GM12864 (cell line): ENCODE results near the gene RHO.
"Not testable (repeated sequence)": the region's sequence is repeated elsewhere in the genome, so short reads cannot be mapped to it uniquely, and the experiment has no call there.

ENCODE experiments used
- DNase-seq: peaks from one replicate; pipeline ENCODE4 v3.0.0-alpha.2; 2011; ENCODE audit warnings: low read depth
- H3K4me3 ChIP-seq: 2 replicates; pipeline ENCODE4 v1.5.1; 2011; ENCODE audit warnings: mild to moderate bottlenecking, low read depth, low read length, control low read depth
- CTCF ChIP-seq: IDR thresholded peaks from 2 replicates; pipeline ENCODE4 v1.5.1; 2011; ENCODE audit warnings: low read depth, mild to moderate bottlenecking, moderate library complexity, low read length, control low read depth, inconsistent platforms; ENCODE audit errors: missing control alignments

Gene RHO

GRCh38 chr3:129486664-129487035 is 41.8 kb upstream of the RHO start:
- no peak for DNase-seq
- no peak overlapping the region for H3K4me3 ChIP-seq
- no peak for TF ChIP-seq CTCF

DNA sequence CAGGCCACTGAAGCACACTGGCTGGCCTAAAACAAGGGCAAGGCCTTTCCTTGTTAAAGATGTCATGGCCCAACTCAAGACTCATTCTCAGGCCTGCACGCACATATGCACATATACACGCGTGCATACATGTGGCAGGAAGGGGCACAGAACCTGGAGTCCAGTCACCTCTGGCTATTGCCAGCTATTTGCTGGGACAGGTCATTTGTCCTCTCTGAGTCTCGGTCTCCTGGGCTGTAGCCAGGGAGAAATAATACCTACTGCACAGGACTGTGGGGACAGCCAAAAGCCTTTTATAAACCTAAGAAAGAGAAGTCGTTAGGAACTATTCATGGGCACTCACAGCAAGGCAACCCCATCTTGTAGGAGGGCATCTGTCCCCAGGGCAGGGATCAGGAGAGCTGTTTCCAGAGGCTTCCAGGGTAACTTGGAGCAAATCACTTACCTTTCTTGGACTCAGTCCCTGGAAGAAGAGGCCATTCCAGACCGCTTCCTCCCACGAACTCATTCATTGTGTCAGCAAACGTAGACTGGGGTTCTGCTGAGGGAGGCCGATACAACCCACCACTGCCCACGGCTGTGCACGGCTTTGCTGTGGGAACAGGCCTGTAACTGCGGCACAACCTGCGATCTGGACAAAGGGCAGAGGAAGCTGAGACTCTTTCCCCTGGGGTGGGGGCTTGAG is 41.1 kb upstream of the RHO start:
- H3K4me3 ChIP-seq, result no peak overlapping the region
- DNase-seq, result no peak
- TF ChIP-seq CTCF, result no peak

- H3K4me3 ChIP-seq, DNase-seq: not testable (repeated sequence)
Measured at GRCh38 chr3:129487868-129488335, 40.5 kb upstream of the RHO start.

- not testable (repeated sequence) for H3K4me3 ChIP-seq, DNase-seq
Measured at GRCh38 chr3:129489258-129489657, 39.2 kb upstream of the RHO start.

DNA sequence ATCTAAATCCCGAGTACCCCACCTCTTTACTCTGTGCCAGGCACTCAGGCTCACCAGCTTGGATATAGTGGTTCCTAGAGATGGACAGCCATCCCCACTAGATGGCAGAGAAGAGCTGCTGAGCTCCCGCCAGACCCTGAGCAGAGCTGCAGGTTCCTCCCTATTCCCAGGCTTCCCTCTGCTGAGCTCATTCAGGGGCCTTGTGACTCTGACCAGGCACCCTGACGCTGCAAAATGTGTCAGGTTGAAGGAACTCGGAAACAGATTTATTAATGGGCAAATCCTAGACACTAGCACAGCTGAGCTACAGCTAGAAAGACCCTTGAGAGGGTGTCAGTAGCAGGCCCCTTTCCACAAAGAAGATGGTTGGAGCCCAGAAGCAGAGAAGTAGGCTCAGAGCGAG is 38.2 kb upstream of the RHO start:
- DNase-seq, result peak; percentile 25
- peak; percentile 87 for TF ChIP-seq CTCF
- H3K4me3 ChIP-seq, result no peak overlapping the region

DNA sequence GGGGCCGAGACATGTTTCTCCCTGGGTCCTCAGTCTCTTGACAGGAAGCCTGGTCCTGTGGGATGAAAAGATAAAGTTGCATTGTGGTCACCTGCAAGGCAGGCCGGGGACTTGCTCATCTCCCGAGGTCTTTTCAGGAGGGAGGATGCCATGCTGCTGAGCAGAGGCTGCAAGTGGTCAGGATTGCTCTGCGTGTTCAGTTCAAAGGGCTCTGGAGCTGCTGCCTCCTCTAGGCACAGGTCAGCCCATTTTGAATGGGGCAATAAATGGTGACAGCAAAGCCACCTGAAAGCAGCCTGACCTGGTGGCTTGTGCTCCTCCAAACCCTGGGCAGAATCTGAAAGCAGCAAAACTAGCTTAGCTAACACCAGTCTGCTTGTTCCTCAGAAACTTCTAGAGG is 37.4 kb upstream of the RHO start:
- not testable (repeated sequence) for DNase-seq, H3K4me3 ChIP-seq

GRCh38 chr3:129491794-129492193 is 36.6 kb upstream of the RHO start:
- TF ChIP-seq CTCF, result no peak
- no peak overlapping the region for H3K4me3 ChIP-seq
- no peak for DNase-seq

GRCh38 chr3:129492691-129493090 is 35.7 kb upstream of the RHO start:
- no peak for DNase-seq
- no peak for TF ChIP-seq CTCF
- no peak overlapping the region for H3K4me3 ChIP-seq

DNA sequence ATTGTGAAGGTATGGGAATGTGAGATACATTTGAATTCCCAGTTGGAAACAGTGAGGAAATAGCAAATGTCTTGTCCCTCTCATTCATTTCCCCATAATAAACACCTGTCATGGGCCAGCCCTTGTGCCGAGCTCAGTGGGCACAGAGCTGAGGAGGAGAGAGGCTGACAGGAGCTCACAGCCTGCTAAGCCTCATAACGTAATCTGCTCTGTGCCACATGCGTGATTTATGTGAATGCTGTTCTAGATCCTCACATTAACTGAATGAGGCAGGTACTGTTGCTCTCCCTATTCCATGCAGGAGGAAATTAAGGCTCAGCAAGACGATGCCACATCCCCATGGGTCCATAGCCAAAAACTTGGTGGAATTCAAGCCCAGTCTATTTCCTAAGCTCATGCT is 35.2 kb upstream of the RHO start:
- DNase-seq, result no peak
- no peak overlapping the region for H3K4me3 ChIP-seq
- no peak for TF ChIP-seq CTCF

- not testable (repeated sequence) for DNase-seq, H3K4me3 ChIP-seq
Measured at GRCh38 chr3:129494499-129494898, 33.9 kb upstream of the RHO start.

DNA sequence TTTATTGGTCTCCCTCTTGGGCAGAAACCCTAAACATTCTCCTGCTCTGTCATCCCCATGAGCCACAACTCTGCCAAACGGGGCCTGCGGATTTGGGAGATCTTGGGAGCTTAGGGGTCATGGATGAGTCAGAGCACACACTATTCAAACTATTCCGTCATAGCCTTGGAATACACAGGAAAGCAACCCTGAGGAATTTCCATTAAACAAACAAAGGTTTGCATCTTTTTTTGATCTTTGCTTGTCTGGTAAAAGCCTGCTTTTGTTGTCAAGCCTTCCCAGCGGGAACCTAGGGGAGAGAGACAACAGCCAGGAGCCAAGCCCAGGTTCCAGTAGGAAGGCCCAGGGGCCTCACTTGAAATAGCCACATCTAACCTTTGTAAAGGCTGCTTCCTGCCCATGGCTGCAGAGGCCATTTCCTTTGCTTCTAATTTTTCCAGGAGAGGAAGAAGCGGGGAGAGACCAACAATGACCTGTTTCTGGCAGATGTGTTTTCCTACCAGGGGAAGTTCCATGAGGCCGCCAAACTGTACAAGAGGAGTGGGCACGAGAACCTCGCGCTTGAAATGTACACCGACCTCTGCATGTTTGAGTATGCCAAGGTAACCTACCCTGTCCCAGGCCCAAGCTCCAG is 33.3 kb upstream of the RHO start:
- DNase-seq, result not testable (repeated sequence)

DNA sequence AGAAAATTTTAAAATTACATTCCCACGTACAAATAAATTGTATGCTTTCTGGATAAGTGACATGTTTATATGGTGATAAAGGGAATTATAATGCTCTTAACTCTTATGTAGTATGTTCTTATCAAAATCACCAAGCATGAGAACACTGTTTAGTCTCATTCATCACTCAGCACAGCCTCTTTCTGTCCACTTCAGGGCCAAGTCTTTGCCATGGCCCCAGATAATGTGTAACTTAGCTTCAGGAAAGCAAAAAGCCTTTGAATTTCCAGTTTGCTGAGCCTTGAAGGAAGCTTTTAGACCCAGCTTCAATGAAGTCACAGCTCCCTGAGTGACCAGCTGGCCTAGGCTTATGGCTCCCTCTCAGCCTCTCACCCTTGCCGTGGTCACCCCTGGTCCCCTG is 30.6 kb upstream of the RHO start:
- not testable (repeated sequence) for H3K4me3 ChIP-seq, DNase-seq

More for the DNA sequence above, 33.3 kb upstream of the RHO start:
- H3K4me3 ChIP-seq, result not testable (repeated sequence)
